GM19035 (cell line): ENCODE data around the gene FLOT2.
"Not testable (repeated sequence)": the region's sequence is repeated elsewhere in the genome, so short reads cannot be mapped to it uniquely, and the experiment has no call there.

ENCODE experiments used
- ATAC-seq: cut with Tn5 transposase; IDR thresholded peaks from one replicate; pipeline ENCODE4 v1.9.1; 2021; ENCODE audit not compliant: unreplicated experiment

Gene FLOT2

DNA sequence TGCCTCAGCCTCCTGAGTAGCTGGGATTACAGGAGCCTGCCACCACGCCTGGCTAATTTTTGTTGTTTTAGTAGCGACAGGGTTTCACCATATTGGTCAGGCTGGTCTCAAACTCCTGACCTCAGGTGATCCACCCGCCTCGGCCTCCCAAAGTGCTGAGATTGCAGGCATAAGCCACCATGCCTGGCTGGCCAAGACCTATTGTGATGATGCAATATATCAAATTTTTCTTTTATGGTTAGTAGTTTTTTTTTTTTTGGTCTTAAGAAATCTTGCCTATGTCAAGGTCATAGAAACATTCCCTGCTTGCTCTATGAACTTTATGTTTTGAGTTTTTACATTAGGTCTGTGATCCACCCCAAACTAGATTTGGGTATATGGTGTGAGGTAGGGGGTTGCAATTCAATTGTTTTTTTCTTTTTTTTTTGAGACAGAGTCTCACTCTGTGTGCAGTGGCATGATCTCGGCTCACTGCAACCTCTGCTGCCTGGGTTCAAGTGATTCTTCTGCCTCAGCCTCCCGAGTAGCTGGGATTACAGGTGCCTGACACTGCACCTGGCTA is 20.3 kb downstream of the FLOT2 start:
- not testable (repeated sequence) for ATAC-seq

DNA sequence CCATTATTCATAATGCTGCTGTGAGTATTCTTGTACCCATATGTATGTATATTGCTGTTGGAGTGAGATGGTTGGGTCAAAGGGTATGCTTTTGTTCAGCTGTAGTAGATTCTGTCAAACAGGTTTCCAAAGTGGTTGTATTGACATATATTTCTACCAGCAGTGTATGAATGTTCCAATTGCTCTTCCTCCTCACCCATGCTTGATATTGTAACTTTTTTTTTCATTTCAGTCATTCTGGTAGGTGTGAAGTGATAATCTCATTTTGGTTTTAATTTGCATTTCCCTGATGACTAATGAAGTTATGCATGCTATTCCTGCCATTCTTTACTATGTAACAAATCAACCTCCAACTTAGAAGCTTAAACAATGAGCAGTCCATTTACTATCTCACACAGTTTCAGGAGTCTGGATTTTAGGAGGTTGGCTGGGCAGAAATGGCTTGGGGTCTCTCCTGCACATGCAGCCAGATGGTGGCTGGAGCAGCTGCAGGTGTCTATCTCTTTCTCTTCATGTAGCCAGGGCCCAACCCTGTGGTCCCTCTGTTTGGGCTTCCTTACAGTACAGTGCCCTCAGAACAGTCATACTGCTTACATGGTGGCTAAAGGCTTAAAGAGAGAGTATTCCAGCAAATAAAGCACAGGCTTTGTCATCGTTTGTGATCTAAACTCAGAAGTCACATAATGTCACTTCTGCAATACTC is 21.5 kb downstream of the FLOT2 start:
- ATAC-seq, result no peak

DNA sequence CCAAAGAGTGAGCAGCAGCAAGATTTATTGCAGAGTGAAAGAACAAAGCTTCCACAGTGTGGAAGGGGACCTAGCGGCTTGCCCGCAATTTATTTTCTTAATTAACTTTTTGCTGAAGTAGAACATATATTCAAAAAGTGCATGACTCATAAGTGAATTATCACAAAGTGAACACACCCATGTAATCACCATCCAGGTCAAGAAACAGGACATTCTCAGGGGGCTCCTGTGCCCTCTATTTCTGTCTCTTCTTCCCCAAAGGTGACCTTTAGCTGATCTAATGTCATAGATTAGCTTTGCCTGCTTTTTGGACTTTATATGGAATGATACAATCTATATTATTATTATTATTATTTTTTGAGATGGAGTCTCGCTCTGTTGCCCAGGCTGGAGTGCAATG is 22.8 kb downstream of the FLOT2 start:
- ATAC-seq, result no peak

DNA sequence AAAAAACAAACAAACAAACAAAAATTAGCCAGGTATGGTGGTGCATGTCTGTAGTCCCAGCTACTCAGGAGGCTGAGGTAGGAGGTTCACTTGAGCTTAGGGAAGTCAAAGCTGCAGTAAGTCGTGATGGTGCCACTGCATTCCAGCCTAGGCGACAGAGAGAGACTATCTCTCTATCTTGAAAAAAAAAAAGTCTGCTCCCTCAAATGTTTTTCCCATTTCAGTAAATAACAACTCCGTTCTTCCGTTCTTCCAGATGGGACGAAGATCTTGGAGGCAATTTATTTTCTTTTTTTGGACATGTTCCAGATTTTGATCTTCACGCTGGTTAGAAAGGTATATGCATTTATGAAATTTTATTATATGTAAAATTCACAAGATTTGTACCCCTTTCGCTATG is 23.7 kb downstream of the FLOT2 start:
- ATAC-seq, result no peak

DNA sequence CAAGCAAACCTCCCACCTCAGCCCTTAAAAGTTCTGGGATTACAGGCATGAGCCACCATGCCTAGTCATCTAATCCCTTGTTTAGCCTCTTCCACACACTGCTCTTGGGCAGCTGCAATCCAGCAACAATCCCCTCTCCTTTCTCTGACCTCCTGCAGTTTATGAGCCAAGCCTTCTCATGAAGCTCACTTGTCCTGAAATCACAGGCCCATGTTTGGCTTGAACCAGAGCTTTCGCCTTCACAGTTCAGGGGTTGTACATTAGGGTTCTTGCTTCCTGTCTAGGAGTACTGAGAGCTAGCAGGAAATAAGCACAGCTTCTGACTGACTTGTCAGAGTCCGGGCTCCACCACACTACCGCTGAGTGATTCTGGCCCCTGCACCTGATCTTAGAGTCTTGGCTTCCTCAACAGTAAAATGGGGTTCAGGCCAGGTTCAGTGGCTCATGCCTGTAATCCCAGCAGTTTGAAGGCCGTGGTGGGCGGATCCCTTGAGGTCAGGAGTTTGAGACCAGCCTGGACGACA is 26.4 kb downstream of the FLOT2 start:
- peak; percentile 82 for ATAC-seq

DNA sequence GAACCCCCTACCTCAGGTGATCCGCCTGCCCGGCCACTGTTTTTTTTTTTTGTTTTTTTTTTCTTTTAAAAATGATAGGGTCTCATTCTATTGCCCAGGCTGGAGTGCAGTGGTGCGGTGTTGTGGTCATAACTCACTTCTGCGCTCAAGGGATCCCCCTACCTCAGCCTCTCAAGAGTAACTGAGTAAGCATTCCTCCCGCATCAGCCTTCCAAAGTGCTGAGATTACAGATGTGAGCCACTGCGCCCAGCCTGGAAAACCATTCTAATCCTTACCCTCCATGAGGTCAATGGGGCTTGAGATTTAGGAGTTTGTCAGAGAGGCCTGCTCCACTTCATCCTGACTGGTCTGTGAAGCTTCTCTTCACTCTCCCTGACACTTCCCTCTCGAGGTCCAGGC is 30.3 kb downstream of the FLOT2 start:
- no peak for ATAC-seq

DNA sequence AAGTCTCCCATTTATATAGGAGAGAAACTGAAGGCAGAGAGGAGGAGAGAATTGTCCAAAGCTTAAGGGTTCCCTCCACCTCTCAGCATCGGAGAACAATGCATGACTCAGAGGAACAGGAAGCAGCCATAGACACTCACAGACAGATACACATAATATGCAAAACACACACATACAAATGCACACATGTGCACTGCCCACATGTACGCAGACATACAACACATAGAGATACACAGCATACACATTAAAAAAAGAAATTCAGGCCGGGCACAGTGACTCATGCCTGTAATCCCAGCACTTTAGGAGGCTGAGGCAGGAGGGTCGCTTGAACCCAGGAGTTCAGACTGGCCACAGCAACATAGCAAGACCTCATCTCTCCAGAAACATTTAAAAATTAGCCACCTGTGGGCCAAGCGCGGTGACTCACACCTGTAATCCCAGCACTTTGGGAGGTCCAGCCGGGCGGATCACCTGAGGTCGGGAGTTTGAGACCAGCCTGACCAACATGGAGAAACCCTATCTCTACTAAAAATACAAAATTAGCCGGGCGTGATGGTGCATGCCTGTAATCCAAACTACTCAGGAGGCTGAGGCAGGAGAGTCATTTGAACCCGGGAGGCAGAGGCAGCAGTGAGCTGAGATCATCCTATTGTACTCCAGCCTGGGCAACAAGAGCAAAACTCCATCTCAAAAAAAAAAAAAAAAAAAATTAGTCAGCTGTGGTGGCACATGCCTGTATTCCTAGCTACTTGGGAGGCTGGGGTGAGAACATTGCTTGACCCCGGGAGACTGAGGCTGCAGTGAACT is 31.4 kb downstream of the FLOT2 start:
- no peak for ATAC-seq

DNA sequence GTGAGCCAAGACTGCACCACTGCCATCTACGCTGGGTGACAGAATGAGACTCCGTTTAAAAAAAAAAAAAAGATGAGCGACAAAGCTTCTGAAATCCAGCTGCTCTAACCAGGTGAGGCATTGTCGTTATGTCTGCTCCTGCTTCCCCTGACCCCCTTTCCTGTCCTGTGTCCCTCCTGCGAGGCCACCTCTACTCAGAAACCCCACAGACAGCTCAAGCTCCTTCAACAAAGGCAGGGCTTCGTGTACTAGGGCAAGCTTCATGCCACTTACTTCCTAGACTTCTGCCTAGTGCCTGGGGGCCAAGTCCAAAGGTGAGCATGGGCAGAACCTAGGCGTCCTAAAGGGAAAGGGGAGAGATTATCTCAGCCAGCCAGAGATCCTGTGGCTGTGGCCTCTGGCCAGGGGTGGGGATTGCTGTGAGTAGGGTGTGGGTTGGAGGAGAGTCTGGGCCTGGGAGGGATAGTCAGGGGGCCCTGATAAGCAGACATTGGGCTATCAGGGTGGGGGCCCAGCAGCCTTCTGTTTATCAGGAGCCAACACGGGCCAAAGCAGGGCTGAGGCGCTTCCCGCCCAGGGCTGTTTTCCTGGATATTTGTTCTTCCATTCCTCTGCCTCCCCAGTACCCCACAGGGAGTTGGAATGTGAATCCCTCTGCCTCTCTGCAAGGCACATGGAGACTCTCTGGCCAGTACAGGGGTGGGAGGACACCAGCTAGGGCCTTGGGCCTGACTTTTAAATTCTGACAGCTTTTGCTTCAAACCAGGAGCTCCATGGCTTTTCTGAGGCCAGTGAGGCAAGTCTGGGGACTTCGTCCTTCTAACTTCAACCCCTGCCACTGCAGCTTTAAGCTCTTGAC is 32.3 kb downstream of the FLOT2 start:
- ATAC-seq, result no peak

DNA sequence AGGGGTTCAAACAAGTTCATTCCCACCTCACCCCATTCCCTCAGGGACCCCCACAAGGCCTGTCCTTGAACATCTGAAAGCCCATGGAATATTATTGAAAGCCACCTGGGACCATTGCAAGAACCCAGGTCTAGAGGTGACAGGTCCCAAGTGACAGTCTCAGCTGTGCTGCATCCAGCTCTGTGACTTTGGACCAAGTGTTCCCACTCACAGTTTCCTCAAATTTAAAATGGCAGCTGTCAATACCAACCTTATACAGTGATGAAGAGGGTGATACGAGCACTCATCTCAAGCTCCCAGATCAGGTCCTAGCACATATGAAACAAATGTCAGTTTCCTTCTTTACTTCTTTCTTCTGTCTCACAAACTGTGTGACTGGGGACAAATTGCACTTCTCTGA is 33.6 kb downstream of the FLOT2 start:
- no peak for ATAC-seq

DNA sequence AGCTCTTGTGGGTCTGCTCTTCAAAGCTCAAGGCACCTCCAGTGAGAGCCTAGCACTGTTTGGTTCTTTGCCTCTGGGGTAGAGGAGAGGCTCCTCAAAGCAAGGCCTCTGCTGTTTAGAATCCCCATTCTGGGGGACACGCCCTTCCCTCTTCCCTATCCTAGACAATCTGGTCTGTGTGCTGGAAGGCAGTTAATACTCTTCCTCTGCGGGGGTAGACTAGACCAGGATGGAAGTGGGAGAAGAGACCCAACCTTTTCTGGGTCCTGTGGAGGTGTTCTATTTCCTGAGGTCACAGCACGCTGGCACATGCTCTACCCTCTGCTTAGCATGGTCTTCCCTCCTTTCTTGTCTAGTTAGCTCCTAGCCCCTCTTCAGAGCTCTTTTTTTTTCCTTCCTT is 35.0 kb downstream of the FLOT2 start:
- ATAC-seq, result no peak

DNA sequence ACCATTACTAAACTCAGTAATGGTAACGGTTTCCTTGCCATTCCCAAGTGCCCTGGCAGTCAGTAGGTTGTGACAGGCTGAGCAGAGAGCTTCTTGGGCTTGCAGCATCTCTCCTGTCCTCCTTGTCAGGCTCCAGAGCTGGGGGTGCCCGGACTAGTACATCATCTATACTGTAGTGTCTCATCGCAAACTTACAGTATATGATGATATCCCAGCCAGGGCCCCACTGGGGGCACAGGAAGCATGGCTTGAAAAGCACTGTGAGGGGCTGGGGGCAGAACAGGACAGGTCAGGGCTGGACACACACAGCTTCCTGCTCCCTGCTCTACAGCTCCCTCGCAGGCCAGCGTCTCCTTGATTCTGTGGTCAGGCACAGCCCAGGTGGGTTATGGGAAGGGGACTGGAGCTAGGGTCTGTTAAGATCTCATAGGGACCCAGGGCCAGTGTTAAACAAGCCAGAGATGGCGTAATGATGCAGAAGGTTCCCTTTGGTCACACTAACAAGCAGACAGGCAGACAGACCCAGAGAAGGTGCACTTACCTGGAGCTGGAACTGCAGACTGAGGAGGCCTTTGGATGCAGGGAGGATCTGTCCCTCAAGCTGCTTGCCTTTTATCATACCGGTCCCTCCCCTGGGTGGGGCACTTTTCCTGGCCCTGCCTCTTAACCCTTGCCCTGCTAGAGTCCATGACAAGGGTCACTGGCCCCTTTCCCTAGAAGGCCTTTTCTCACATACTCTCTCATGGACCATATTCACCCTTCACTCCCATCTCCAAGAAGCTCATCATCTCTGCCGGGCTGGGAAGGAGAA is 35.9 kb downstream of the FLOT2 start:
- ATAC-seq, result no peak

DNA sequence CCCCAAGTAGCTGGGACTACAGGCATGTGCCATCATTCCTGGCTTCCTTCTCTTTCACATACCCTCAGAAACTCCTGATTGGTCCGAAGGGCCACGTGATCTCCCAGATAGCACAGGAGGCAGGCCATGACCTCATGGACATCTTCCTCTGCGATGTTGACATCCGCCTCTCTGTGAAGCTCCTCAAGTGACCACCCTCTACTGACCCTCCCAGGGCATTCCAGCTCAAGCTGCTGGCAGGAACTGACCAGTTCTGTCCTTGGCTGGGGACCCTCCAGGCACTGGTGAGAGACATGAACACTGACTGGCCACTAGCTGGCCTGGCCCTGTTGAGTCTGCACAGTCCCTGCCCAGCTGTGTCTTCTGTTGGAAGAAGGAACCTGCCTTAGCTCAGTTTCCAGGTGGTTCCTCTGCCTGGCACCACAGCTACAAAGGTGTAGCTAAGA is 37.1 kb downstream of the FLOT2 start:
- ATAC-seq, result no peak

DNA sequence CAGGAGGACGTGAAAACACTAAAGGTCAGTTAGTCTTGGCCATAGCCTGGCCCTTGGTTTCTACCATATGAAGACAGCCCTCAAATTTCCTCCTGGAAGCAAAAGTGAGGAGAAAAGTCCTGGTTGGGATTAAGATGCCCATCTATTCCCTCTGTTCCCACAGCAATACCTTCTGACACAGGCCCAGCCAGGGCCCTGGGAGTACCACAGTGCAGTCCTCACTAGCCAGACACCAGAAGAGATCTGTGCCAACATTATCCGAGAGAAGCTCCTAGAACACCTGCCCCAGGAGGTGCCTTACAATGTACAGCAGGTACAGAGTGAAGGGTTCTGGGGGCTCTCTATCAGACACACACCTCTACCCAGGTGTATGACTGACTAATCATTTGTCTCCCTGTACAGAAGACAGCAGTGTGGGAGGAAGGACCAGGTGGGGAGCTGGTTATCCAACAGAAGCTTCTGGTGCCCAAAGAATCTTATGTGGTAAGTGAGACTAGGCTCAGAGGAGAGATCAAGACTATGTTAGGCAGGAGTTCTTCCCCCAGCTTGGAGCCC is 38.7 kb downstream of the FLOT2 start:
- no peak for ATAC-seq

DNA sequence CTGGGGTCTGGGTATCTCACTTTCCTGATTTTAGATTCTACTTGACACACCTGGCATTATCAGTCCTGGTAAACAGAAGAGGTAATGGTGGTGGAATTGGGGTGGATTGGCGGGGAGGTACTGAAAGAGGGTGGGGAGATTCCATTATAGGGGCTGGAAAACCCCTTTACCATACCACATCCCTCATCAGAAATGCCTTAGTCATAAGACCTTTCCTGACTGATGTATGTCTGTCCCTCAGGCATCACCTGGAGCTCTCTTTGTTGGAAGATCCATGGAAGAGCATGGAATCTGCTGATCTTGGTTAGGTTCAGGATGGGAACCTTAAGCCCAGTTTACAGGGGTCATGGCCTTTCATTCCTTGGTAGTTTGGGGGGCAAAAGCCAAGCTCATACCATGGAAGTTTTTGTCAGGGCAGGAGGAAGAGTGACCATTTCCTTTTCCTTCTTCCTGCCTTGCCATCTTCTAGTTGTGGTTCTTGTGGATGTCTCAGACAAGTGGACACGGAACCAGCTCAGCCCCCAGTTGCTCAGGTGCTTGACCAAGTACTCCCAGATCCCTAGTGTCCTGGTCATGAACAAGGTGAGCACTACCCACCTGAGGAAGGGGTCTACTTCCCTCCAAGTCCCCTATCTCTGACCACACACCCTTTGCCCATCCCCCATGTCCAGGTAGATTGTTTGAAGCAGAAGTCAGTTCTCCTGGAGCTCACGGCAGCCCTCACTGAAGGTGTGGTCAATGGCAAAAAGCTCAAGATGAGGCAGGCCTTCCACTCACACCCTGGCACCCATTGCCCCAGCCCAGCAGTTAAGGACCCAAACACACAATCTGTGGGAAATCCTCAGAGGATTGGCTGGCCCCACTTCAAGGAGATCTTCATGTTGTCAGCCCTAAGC is 39.4 kb downstream of the FLOT2 start:
- ATAC-seq, result no peak

DNA sequence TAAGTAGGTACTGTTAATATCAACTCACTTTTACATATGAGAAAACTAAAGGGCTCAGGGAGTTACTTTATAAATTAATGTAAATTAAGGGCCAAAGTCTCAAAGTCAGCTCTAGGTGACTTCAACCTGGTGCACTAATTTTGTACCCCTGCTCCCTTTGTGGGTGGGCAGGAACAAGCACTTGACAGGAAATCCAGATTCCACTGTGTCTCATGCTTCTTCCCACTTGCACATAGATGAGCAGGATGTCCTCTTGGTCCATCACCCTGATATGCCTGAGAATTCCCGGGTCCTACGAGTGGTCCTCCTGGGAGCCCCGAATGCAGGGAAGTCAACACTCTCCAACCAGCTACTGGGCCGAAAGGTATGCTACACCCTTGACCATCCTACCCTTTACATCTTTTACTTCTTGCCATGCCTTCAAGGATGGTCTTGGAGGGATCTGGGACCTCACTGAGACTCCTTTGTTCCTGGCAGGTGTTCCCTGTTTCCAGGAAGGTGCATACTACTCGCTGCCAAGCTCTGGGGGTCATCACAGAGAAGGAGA is 41.4 kb downstream of the FLOT2 start:
- no peak for ATAC-seq

DNA sequence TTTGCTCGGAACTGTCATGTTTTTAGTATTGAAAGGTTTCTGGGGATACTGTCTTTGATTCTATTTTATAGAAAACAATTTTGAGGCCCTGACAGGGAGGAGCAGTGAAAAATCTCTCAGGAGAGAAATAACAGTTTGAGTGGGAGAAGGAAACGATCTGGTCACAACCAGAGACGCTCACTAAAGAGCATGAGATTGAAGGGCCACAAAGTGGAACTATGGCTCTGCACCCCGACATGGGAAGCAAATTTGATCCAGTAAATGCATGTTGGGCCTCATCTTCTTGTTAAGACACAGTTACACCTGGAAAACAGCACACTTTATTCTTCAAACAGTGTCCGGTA is 42.2 kb downstream of the FLOT2 start:
- ATAC-seq, result no peak

DNA sequence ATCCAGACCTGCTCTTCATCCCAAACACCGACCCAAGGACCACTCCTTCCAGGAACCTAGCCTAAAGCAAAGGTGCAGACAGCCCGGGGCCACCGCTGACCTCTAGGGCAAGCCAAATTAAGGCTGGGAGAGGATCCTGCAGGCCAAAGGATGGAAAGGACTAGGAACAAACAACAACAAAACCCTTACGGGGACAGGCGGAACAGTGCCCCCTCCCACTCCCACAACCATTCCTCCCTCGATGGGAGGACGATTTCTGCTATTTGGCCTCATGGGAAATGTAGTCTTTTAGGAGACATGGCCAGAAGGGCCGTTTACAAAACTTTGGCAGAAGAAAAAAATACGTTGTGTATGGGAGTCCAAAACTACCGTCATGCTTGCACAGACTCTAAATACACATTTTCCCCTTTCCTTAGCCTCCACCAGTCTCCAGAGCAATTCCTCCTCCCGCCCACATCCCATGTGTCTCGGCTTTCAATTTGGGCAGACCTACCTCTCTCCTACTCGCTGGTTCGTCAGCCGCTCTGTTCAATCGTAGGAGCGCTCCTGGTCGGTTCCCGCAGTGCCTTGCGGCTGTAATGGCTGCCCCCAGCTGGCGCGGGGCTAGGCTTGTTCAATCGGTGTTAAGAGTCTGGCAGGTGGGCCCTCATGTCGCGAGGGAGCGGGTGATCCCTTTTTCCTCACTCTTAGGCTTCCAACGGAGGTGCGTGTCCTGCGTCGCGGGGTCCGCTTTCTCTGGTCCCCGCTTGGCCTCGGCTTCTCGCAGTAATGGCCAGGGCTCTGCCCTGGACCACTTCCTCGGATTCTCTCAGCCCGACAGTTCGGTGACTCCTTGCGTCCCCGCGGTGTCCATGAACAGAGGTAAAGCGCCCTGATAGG is 42.8 kb downstream of the FLOT2 start, which contains the start of gene ERAL1:
ERAL1 (plus strand) TSS at position 560 of the 879 bp plus-strand sequence; CDS start at position 579, 19 bp downstream.
- peak; percentile 93 for ATAC-seq

DNA sequence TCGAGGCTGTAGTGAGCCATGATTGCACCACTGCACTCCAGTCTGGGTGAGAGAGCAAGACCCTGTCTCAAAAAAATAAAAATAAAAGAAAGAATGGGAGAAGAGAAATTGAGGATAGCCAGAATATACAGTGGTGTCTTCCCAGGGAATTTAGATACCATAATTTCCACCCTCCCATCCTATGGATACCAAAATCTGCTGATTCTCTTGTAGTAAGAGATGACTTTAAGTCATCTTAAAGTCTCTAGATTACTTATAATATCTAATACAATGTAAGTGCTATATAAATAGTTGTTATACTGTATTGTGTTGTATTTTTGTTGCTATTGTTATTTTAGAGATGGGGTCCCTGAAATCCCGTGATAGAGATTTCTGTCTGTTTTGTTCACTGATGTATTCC is 44.2 kb downstream of the FLOT2 start:
- ATAC-seq, result no peak
